HepG2 (cell line): ENCODE data around the gene ZBTB7C. TPM values are rescaled to one million over a fixed set of nuclear protein-coding genes. Genes with fewer than 3 reads are reported as not detected.

Source experiments
- ATAC-seq: fragments of 200-7000 bp; cut with Tn5 transposase; 3 replicates; pipeline ENCODE4 v1.9.1; 2020; ENCODE audit warnings: mild to moderate bottlenecking, moderate library complexity
- BruUV-seq: library from RNA; stranded (reverse); fragments of 400-500 nt; replicated peaks from 2 replicates; lab custom pipeline; 2021; lab: Mats Ljungman, UMichigan
- CTCF ChIA-PET: fragments of 300-600 bp; formaldehyde crosslinking; extraction: SDS; loops from one replicate; lab custom pipeline; 2021; ENCODE audit warnings: low total read pairs, inconsistent platforms, low intra/inter-chr PET ratio; lab: Yijun Ruan, JAX
- POLR2A ChIA-PET: fragments of 350-600 bp; sonication (Branson Sonifier 250); formaldehyde crosslinking; loops from one replicate; lab custom pipeline; 2020; ENCODE audit warnings: antibody characterized with exemption, inconsistent platforms; lab: Yijun Ruan, JAX
- DNase-seq: peaks from one replicate; pipeline ENCODE4 v3.0.0-alpha.2; 2015; ENCODE audit warnings: low spot score
- FAIRE-seq: peaks from 3 replicates; lab custom pipeline; 2011; peaks lifted over from hg19 to GRCh38; lab: Jason Lieb, UNC
- H2AFZ ChIP-seq: one replicate; pipeline ENCODE4 v1.6.1; 2011; ENCODE audit warnings: low read length, inconsistent platforms
- H3K27ac ChIP-seq: fragments of 300-600 bp; 3 replicates; pipeline ENCODE4 v1.8.0; 2011; ENCODE audit warnings: mixed run types, mild to moderate bottlenecking, mixed read lengths, low read length, inconsistent platforms; ENCODE audit not compliant: insufficient read depth; ENCODE audit errors: extremely low read length
- H3K27me3 ChIP-seq, 2 experiments: fragments of 200-600 bp in 1 of 2; 2 replicates in 1 of 2; 3 replicates in 1 of 2; pipeline versions ENCODE4 v1.6.0 to v1.8.0; 2011; ENCODE audit warnings: low read length in 2 of 2, mild to moderate bottlenecking in 2 of 2, moderate library complexity in 2 of 2, inconsistent platforms in 1 of 2; ENCODE audit not compliant: insufficient read depth in 2 of 2, control insufficient read depth in 1 of 2
- H3K36me3 ChIP-seq, 2 experiments: fragments of 200-600 bp in 1 of 2; replicated peaks in 1 of 2; 2 replicates in 1 of 2; 3 replicates in 1 of 2; pipeline versions ENCODE4 v1.5.1 to v1.8.0; 2011; ENCODE audit warnings: low read length in 2 of 2, inconsistent platforms in 1 of 2; ENCODE audit not compliant: insufficient read depth in 2 of 2, control insufficient read depth in 1 of 2
- H3K4me1 ChIP-seq: 2 replicates; pipeline ENCODE4 v1.5.1; 2012; ENCODE audit warnings: low read length, inconsistent platforms; ENCODE audit not compliant: insufficient read depth
- H3K4me2 ChIP-seq: 2 replicates; pipeline ENCODE4 v1.6.0; 2011; ENCODE audit warnings: low read depth, low read length, inconsistent platforms
- H3K4me3 ChIP-seq, 3 experiments: fragments of 200-600 bp in 1 of 3; sonication (generic), shearing (Covaris generic) in 1 of 3; replicated peaks in 1 of 3; 2 replicates each; pipeline ENCODE4 v1.5.1; 2011 to 2016; ENCODE audit warnings: low read length in 3 of 3, inconsistent platforms in 2 of 3, low read depth in 2 of 3, mild to moderate bottlenecking in 2 of 3, control low read depth in 1 of 3, mixed read lengths in 1 of 3; ENCODE audit not compliant: insufficient read depth in 1 of 3
- H3K79me2 ChIP-seq: one replicate; pipeline ENCODE4 v1.6.1; 2011; ENCODE audit warnings: low read length, inconsistent platforms; ENCODE audit not compliant: insufficient read depth
- H3K9ac ChIP-seq: 2 replicates; pipeline ENCODE4 v1.6.0; 2011; ENCODE audit warnings: mild to moderate bottlenecking, low read depth, low read length, inconsistent platforms; ENCODE audit not compliant: insufficient read depth
- H3K9me3 ChIP-seq: 2 replicates; pipeline ENCODE4 v1.5.1; 2012; ENCODE audit warnings: mild to moderate bottlenecking, low read length
- H4K20me1 ChIP-seq: 2 replicates; pipeline ENCODE4 v1.6.0; 2011; ENCODE audit warnings: inconsistent platforms, mild to moderate bottlenecking, low read length, moderate library complexity; ENCODE audit not compliant: insufficient read depth
- AHR ChIP-seq: IDR thresholded peaks from 2 replicates; pipeline ENCODE4 v1.6.1; 2018; ENCODE audit warnings: missing genetic modification reagents, missing compliant biosample characterization
- CBFB ChIP-seq: sonication (generic); formaldehyde crosslinking; IDR thresholded peaks from 2 replicates; pipeline ENCODE4 v1.4.0; 2020; ENCODE audit warnings: missing genetic modification reagents
- CENPBD1 ChIP-seq: sonication (generic); formaldehyde crosslinking; IDR thresholded peaks from 2 replicates; pipeline ENCODE4 v1.8.0; 2022; ENCODE audit warnings: missing genetic modification reagents, low read depth, mild to moderate bottlenecking, borderline replicate concordance
- GATA4 ChIP-seq: sonication (generic); IDR thresholded peaks from 2 replicates; pipeline ENCODE4 v1.6.1; 2016; ENCODE audit warnings: antibody characterized with exemption, low read depth, borderline replicate concordance
- GLI4 ChIP-seq: sonication (generic); formaldehyde crosslinking; IDR thresholded peaks from 2 replicates; pipeline ENCODE4 v1.5.1; 2020; ENCODE audit warnings: missing genetic modification reagents, mild to moderate bottlenecking, moderate library complexity, borderline replicate concordance
- GPBP1L1 ChIP-seq: sonication (generic); formaldehyde crosslinking; IDR thresholded peaks from 2 replicates; pipeline ENCODE4 v1.5.0; 2020; ENCODE audit warnings: mild to moderate bottlenecking, missing genetic modification reagents
- HNF4A ChIP-seq: sonication (generic); formaldehyde crosslinking; IDR thresholded peaks from 2 replicates; pipeline ENCODE4 v1.4.0; 2020; ENCODE audit warnings: missing genetic modification reagents
- KDM5A ChIP-seq: fragments of 200-600 bp; sonication (generic); IDR thresholded peaks from 2 replicates; pipeline ENCODE4 v1.7.0; 2018; ENCODE audit warnings: antibody characterized with exemption, mild to moderate bottlenecking, low read length, borderline replicate concordance
- LRRFIP1 ChIP-seq: sonication (generic); formaldehyde crosslinking; conservative IDR thresholded peaks from 2 replicates; pipeline ENCODE4 v1.4.0; 2020; ENCODE audit warnings: missing genetic modification reagents
- MED8 ChIP-seq: sonication (generic); formaldehyde crosslinking; IDR thresholded peaks from 2 replicates; pipeline ENCODE4 v1.8.1; 2023; ENCODE audit warnings: mild to moderate bottlenecking, missing genetic modification reagents; ENCODE audit not compliant: insufficient replicate concordance
- NR2F1 ChIP-seq, 2 experiments: fragments of 450-650 bp in 1 of 2; formaldehyde crosslinking in 1 of 2; IDR thresholded peaks; 2 replicates each; pipeline versions ENCODE4 v1.5.0 to v1.6.1; 2016 to 2020; ENCODE audit warnings: mild to moderate bottlenecking in 1 of 2, missing compliant biosample characterization in 1 of 2, missing genetic modification reagents in 1 of 2, moderate library complexity in 1 of 2
- RAD21 ChIP-seq: fragments of 450-650 bp; formaldehyde crosslinking; IDR thresholded peaks from 2 replicates; pipeline ENCODE4 v1.5.0; 2020; ENCODE audit warnings: mild to moderate bottlenecking
- RARG ChIP-seq: sonication (generic); formaldehyde crosslinking; IDR thresholded peaks from 2 replicates; pipeline ENCODE4 v1.4.0; 2020; ENCODE audit warnings: low read depth, mild to moderate bottlenecking, missing genetic modification reagents
- SP5 ChIP-seq: IDR thresholded peaks from 2 replicates; pipeline ENCODE4 v1.6.1; 2016; ENCODE audit warnings: low read depth, borderline replicate concordance
- ZNF24 ChIP-seq: fragments of 450-650 bp; IDR thresholded peaks from 2 replicates; pipeline ENCODE4 v1.6.1; 2017; ENCODE audit warnings: antibody characterized with exemption, mild to moderate bottlenecking
- ZNF616 ChIP-seq: sonication (generic); formaldehyde crosslinking; IDR thresholded peaks from 2 replicates; pipeline ENCODE4 v1.5.0; 2020; ENCODE audit warnings: low read depth, mild to moderate bottlenecking, missing genetic modification reagents
- WGBS: methylation state at CpG from one replicate; pipeline ENCODE4 v1.1.6; 2017; ENCODE audit warnings: low lambda C conversion rate; 5-methylcytosine and 5-hydroxymethylcytosine counted together
- in situ Hi-C: cut with HindIII; loops from 2 replicates; pipeline ENCODE4 v1.10.0; 2017; ENCODE audit warnings: low pct_unique_long_range_greater_than_20kb; ENCODE audit not compliant: extremely low pct_ligation_motif_present
- intact Hi-C: fragments of 100-400 bp; cut with micrococcal nuclease; formaldehyde crosslinking; loops from one replicate; pipeline ENCODE4 v1.10.0; 2022; ENCODE audit not compliant: unreplicated experiment
- polyA plus RNA-seq, 8 experiments: library from polyadenylated mRNA; depleted of rRNA in 3 of 8; stranded (reverse) in 7 of 8; unstranded in 1 of 8; fragments of >200 nt; fragmentation: Illumina TruSeq in 4 of 8; extraction: Trizol in 4 of 8; gene quantifications; 2 replicates each; pipeline versions ENCODE4 v1.2.1 to v1.2.3, GENCODE V29; 2011 to 2016; ENCODE audit warnings: low read depth in 4 of 8, missing spikeins in 1 of 8, mixed read lengths in 1 of 8; ENCODE audit not compliant: insufficient read depth in 1 of 8
- total RNA-seq, 5 experiments: library from RNA; depleted of rRNA; stranded (reverse); fragments of >200 nt; fragmentation: Illumina TruSeq; extraction: Trizol; gene quantifications; 2 replicates each; pipeline ENCODE4 v1.2.3, GENCODE V29; 2016; ENCODE audit warnings: low read depth in 1 of 5

Gene ZBTB7C
- total and polyA plus RNA-seq, 2 of the 13 experiments (the other 11 are each of a cell fraction or from before 2014, with no cell fraction given): 0.01 to 0.04 TPM

- Histone ChIP-seq H3K36me3 (no peaks in the 10 kb centered on the region), H3K9ac (no peak overlapping the region), H3K4me3 (no peak overlapping the region), H4K20me1 (no peaks in the 10 kb centered on the region), H2AFZ (no peak overlapping the region), H3K4me2 (no peak overlapping the region), H3K27ac (no peak overlapping the region), H3K4me1 (no peaks in the 10 kb centered on the region), H3K9me3 (no peaks in the 10 kb centered on the region), H3K79me2 (no peaks in the 10 kb centered on the region), H3K27me3 (peaks cover 4% of the 10 kb centered on the region in 2 experiments; a peak in 3 of 5 replicates)
- in situ Hi-C loops (no loop called here), intact Hi-C loops (no loop called here)
- no TSS peak for BruUV-seq
- DNase-seq (no peak), ATAC-seq (no peak), FAIRE-seq (no peak)
- WGBS: 49% methylated on average over 12 of the region's 12 CpGs
- ChIA-PET CTCF (no interaction called here), POLR2A (no interaction called here)
- no peak for TF ChIP-seq GATA4
- no peak for TF ChIP-seq CENPBD1 (CRISPR knock-in tag)
- no peak for TF ChIP-seq GPBP1L1
- TF ChIP-seq HNF4A (CRISPR knock-in tag): no peak
- TF ChIP-seq MED8 (CRISPR knock-in tag): no peak
- TF ChIP-seq CBFB (CRISPR knock-in tag): no peak
Measured at GRCh38 chr18:48127606-48128005, 281.6 kb downstream of the ZBTB7C start.

- no TSS peak for BruUV-seq
- in situ Hi-C loops (no loop called here), intact Hi-C loops (no loop called here)
- Histone ChIP-seq H3K4me2 (no peak overlapping the region), H3K36me3 (no peaks in the 10 kb centered on the region), H3K4me1 (no peaks in the 10 kb centered on the region), H3K4me3 (no peak overlapping the region), H3K27ac (no peak overlapping the region), H3K79me2 (no peaks in the 10 kb centered on the region), H4K20me1 (no peaks in the 10 kb centered on the region), H3K9ac (no peak overlapping the region), H3K27me3 (peaks cover 4% of the 10 kb centered on the region in 2 experiments; a peak in 3 of 5 replicates), H3K9me3 (no peaks in the 10 kb centered on the region), H2AFZ (no peak overlapping the region)
- WGBS: 61% methylated on average over 3 of the region's 3 CpGs
- no peak for DNase-seq
- no peak for ATAC-seq
- no peak for FAIRE-seq
- POLR2A ChIA-PET: no interaction called here
- CTCF ChIA-PET: no interaction called here
- TF ChIP-seq NR2F1 (CRISPR knock-in tag; IDR thresholded peaks at IDR 0.05): no peak
- TF ChIP-seq SP5 (CRISPR knock-in tag): no peak
- TF ChIP-seq LRRFIP1 (CRISPR knock-in tag): no peak
- TF ChIP-seq KDM5A: no peak
- no peak for TF ChIP-seq ZNF616 (CRISPR knock-in tag)
- TF ChIP-seq RAD21 (CRISPR knock-in tag): no peak
- TF ChIP-seq ZNF24: no peak
- TF ChIP-seq AHR (CRISPR knock-in tag): no peak
- TF ChIP-seq GLI4 (CRISPR knock-in tag): no peak
- no peak for TF ChIP-seq RARG (CRISPR knock-in tag)
Measured at GRCh38 chr18:48126240-48126639, 282.9 kb downstream of the ZBTB7C start.
